Measurements from ENCODE around the gene AQP7.

The AQP7 gene

DNA sequence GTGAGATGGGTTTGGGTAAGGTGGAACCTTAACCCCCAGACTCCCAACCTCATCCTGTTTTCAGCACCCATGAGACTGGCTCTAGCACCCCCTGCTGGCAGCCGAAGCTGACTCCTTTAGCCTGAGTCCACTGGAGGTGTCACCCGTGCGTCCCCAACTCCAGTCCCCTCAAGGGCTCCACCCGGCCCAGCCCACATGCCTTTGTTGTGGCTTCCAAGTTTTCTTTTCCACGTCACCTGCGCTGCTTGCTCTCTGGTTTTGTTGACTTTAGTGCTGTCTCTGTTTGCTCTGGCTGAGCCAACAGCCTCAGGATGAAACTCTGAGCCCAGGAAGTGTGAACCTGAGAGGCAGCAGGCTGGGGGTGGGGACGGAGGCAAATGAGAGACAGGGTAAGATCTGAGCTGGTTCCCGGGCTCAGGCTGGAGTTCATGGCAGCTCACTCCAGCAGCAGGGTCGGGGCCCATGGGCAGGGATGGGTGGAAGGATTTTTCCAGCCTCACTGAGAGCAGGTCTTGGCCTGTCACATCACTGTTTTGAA, 13.2 kb upstream of the AQP7 start (continued):
- TF ChIP-seq ZBTB20 (tag by site-specific recombination; IDR thresholded peaks at IDR 0.05) (peak; percentile 93), KLF1 (tag by site-specific recombination; IDR thresholded peaks at IDR 0.05) (peak; percentile 96), ZFHX2 (tag by site-specific recombination; conservative IDR thresholded peaks at IDR 0.05) (peak; percentile 54; the same call in 1 of the 2 replicates)
- TF ChIP-seq, protein P1, sequence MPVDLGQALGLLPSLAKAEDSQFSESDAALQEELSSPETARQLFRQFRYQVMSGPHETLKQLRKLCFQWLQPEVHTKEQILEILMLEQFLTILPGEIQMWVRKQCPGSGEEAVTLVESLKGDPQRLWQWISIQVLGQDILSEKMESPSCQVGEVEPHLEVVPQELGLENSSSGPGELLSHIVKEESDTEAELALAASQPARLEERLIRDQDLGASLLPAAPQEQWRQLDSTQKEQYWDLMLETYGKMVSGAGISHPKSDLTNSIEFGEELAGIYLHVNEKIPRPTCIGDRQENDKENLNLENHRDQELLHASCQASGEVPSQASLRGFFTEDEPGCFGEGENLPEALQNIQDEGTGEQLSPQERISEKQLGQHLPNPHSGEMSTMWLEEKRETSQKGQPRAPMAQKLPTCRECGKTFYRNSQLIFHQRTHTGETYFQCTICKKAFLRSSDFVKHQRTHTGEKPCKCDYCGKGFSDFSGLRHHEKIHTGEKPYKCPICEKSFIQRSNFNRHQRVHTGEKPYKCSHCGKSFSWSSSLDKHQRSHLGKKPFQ (tag by site-specific recombination; IDR thresholded peaks at IDR 0.05): peak; percentile 98

DNA sequence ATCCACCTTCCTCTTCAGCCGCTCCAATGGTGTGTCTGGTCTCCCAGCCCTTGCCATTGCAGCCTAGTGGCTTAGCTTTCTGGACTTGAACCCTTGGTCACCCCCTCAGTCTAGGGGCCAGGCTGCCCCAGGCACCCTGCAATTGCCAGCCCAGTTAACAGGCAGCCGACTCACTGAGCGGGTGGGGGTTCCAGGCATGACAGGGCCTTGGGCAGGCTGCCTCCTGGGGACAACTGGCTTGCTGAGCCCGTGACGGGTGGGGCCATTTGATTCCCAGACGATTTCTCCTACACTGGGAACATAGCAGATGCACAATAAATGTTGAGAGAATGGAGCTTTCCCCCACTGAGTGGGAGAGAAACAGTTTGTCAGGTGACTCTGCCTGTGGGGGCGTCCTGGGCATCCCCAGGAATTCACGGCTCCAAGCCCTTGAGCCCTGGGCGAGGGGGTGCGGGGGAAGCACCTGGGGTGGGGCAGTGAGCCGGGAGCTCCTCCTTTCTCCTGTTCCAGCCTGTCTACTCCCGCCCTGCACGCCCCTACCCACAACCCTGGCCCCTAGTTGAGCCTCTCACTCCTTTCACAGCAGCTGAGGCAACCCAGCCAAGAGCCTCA, 12.6 kb upstream of the AQP7 start:
- Histone ChIP-seq H3K4me3 (ENCODE audit: low read depth, low read length) (no peak overlapping the region), H3K9me3 (ENCODE audit: control insufficient read depth, insufficient read depth, low read depth, low read length) (no peaks in the 10 kb centered on the region), H3K36me3 (ENCODE audit: control insufficient read depth in 2 of 2, insufficient read depth in 1 of 2, low read length in 2 of 2) (no peaks in the 10 kb centered on the region), H3K4me1 (ENCODE audit: control insufficient read depth, insufficient read depth, low read length) (0 out of 2 replicates have a peak, but pooled peaks cover 3% of the 10 kb centered on the region), H3K27ac (ENCODE audit: extremely low read depth, low read depth, low read length) (no peak overlapping the region)
- ChIA-PET CTCF (interaction anchor here (0.6 to 6.4 kb wide), 32 partner anchors 8 to 1034 kb away, joined by 3 to 51 read pairs (median 6); partner anchors contain the start of genes AQP3, AQP7 and NOL6), POLR2A (interaction anchor here (0.9 to 1.2 kb wide), 4 partner anchors 23 to 59 kb away, joined by 3 to 5 read pairs (median 3); partner anchors contain the start of genes AQP3 and NOL6)
- TF ChIP-seq, protein P2, sequence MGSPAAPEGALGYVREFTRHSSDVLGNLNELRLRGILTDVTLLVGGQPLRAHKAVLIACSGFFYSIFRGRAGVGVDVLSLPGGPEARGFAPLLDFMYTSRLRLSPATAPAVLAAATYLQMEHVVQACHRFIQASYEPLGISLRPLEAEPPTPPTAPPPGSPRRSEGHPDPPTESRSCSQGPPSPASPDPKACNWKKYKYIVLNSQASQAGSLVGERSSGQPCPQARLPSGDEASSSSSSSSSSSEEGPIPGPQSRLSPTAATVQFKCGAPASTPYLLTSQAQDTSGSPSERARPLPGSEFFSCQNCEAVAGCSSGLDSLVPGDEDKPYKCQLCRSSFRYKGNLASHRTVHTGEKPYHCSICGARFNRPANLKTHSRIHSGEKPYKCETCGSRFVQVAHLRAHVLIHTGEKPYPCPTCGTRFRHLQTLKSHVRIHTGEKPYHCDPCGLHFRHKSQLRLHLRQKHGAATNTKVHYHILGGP (tag by site-specific recombination; IDR thresholded peaks at IDR 0.05): no peak
- TF ChIP-seq, protein P3, sequence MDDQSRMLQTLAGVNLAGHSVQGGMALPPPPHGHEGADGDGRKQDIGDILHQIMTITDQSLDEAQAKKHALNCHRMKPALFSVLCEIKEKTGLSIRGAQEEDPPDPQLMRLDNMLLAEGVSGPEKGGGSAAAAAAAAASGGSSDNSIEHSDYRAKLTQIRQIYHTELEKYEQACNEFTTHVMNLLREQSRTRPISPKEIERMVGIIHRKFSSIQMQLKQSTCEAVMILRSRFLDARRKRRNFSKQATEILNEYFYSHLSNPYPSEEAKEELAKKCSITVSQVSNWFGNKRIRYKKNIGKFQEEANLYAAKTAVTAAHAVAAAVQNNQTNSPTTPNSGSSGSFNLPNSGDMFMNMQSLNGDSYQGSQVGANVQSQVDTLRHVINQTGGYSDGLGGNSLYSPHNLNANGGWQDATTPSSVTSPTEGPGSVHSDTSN (CRISPR knock-in tag; IDR thresholded peaks at IDR 0.05): no peak
- peak; percentile 23; the same call in 1 of the 2 replicates for TF ChIP-seq ZFHX2 (tag by site-specific recombination; conservative IDR thresholded peaks at IDR 0.05)
- no peak for TF ChIP-seq ZNF366 (tag by site-specific recombination; conservative IDR thresholded peaks at IDR 0.05)
- TF ChIP-seq EGR2 (tag by site-specific recombination; IDR thresholded peaks at IDR 0.05; ENCODE audit: low read depth): no peak; the same call in none of the 2 replicates
- no peak for TF ChIP-seq TCF7L2 (IDR thresholded peaks at IDR 0.05; ENCODE audit: borderline replicate concordance, low read depth, low read length)
- TF ChIP-seq, protein P4, sequence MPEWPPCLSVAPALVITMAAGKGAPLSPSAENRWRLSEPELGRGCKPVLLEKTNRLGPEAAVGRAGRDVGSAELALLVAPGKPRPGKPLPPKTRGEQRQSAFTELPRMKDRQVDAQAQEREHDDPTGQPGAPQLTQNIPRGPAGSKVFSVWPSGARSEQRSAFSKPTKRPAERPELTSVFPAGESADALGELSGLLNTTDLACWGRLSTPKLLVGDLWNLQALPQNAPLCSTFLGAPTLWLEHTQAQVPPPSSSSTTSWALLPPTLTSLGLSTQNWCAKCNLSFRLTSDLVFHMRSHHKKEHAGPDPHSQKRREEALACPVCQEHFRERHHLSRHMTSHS (tag by site-specific recombination; IDR thresholded peaks at IDR 0.05): no peak
- TF ChIP-seq, protein P5, sequence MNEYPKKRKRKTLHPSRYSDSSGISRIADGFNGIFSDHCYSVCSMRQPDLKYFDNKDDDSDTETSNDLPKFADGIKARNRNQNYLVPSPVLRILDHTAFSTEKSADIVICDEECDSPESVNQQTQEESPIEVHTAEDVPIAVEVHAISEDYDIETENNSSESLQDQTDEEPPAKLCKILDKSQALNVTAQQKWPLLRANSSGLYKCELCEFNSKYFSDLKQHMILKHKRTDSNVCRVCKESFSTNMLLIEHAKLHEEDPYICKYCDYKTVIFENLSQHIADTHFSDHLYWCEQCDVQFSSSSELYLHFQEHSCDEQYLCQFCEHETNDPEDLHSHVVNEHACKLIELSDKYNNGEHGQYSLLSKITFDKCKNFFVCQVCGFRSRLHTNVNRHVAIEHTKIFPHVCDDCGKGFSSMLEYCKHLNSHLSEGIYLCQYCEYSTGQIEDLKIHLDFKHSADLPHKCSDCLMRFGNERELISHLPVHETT (tag by site-specific recombination; IDR thresholded peaks at IDR 0.05): no peak
- TF ChIP-seq ZNF423 (tag by site-specific recombination; IDR thresholded peaks at IDR 0.05): no peak
- TF ChIP-seq KLF10 (tag by site-specific recombination; IDR thresholded peaks at IDR 0.05): no peak
- TF ChIP-seq FEZF1 (tag by site-specific recombination; IDR thresholded peaks at IDR 0.05): no peak
- no peak for TF ChIP-seq ZNF23 (tag by site-specific recombination; IDR thresholded peaks at IDR 0.05; ENCODE audit: borderline replicate concordance)
- TF ChIP-seq ZFP69B (tag by site-specific recombination; IDR thresholded peaks at IDR 0.05): no peak
- no peak for TF ChIP-seq ZNF175 (tag by site-specific recombination; IDR thresholded peaks at IDR 0.05)
- TF ChIP-seq ZBTB20 (tag by site-specific recombination; IDR thresholded peaks at IDR 0.05): peak; percentile 6; the same call in 1 of the 2 replicates
- TF ChIP-seq ZNF404 (tag by site-specific recombination; IDR thresholded peaks at IDR 0.05): no peak
- TF ChIP-seq SCRT1 (tag by site-specific recombination; IDR thresholded peaks at IDR 0.05; ENCODE audit: borderline replicate concordance): no peak
- TF ChIP-seq ZNF664 (tag by site-specific recombination; IDR thresholded peaks at IDR 0.05): 0 out of 2 replicates have a peak, but pooled peaks have one; percentile 12
- TF ChIP-seq ZXDB (tag by site-specific recombination; IDR thresholded peaks at IDR 0.05): no peak
- TF ChIP-seq, protein P6, sequence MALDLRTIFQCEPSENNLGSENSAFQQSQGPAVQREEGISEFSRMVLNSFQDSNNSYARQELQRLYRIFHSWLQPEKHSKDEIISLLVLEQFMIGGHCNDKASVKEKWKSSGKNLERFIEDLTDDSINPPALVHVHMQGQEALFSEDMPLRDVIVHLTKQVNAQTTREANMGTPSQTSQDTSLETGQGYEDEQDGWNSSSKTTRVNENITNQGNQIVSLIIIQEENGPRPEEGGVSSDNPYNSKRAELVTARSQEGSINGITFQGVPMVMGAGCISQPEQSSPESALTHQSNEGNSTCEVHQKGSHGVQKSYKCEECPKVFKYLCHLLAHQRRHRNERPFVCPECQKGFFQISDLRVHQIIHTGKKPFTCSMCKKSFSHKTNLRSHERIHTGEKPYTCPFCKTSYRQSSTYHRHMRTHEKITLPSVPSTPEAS (tag by site-specific recombination; IDR thresholded peaks at IDR 0.05): no peak
- no peak for TF ChIP-seq KLF16 (tag by site-specific recombination; IDR thresholded peaks at IDR 0.05)
- TF ChIP-seq ZNF24 (tag by site-specific recombination; IDR thresholded peaks at IDR 0.05): no peak
- no peak for TF ChIP-seq ZNF354C (tag by site-specific recombination; IDR thresholded peaks at IDR 0.05; ENCODE audit: borderline replicate concordance, low read depth)
- no peak for TF ChIP-seq ZNF596 (tag by site-specific recombination; IDR thresholded peaks at IDR 0.05)

Measured in HEK293 (cell line).